Esophagus mucosa (tissue), 1 donor: ENCODE results near the gene TLE3. TPM values are rescaled to one million over a fixed set of nuclear protein-coding genes. Genes with fewer than 3 reads are reported as not detected.
A peak's percentile ranks its signal among the peaks of the same experiment; 100 is the strongest.

Source experiments
- ATAC-seq: fragments of 200-7000 bp; cut with Tn5 transposase; one replicate; pipeline ENCODE4 v1.9.1; 2020
- total RNA-seq: library from RNA; stranded (reverse); gene quantifications from one replicate; pipeline ENCODE4 v1.2.4, GENCODE V29; 2023
- donor health status: DM: yes; HTN: yes; CAD: no.

Gene TLE3
- total RNA-seq, 1 donor from 2014 or later: 46.3 TPM

- ATAC-seq: no peak
Measured at GRCh38 chr15:70061696-70062270, 35.9 kb downstream of the TLE3 start.

GRCh38 chr15:70060993-70061305, 36.8 kb downstream of the TLE3 start:
- no peak for ATAC-seq

DNA sequence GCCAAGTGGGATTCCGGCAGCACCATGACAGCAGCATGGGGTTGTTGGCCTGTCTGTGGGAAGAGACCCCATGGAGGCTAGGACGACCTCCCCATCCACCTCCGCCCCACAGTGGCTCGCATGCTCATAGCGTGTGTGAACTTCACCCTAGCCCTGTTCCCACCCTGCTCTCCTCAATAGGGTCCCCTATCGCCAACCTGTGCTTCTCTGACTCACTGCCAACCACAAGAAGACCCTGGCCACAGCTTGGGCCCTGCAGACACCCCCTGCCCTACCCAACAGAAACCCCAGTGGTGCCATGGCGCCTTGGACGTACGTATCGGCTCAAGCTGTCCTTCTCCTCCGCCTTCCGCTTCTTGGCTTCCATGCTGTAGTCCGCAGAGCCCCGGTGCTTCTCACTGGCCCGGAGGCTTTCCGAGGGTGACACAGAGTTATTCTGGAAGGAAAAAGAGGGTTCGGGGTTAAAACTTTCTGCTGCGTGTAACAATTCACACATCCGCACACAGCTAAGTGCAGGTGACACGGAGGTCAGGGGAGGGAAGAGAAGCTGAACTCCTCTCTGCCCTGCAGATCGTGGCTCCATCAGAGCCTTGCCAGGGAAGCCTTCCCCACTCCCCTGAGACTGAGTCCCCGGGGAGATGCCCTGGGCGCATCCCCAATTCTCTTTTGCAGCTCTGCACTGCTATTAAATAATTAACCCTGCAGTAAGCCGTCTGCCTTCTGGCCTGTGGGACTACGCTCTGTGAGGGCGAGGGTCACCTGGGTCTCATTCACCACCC, 37.3 kb downstream of the TLE3 start:
- no peak for ATAC-seq

- ATAC-seq: no peak
Measured at GRCh38 chr15:70059476-70060213, 38.1 kb downstream of the TLE3 start.

- no peak for ATAC-seq
Measured at GRCh38 chr15:70058642-70059360, 38.9 kb downstream of the TLE3 start.

DNA sequence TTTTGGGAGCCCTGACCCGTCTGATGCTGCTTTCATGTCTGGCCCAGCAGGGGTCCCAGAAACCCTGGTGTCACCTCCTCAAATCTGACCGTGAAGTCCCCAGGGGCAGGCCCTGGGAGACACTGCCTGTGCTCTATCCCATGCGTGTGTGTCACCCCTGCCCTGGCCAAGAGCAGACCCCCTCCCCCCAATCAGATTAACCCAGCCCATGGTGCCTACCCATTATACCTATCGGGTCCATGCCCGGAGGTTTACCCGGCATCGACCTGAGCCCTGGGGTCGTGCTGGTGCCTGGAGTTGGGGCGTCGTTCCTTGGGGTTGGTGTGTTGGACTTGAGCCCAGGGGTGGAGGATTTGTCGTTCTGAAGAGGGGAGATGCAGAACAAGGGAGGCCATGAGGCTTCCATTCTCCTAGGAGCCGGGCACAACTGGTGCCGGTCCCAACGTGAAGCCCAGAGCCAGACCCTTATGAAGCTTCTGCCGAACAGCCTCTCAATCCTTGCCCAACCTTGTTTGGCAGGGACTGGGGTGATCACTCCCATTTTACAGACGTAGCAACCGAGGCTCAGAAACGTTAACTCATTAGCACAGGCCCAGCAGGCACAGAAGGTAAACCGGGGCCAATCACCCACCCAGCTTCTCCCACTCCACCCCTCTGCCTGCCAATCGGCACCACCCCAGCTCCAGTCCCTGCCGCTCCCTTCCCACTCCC, 39.6 kb downstream of the TLE3 start:
- no peak for ATAC-seq

DNA sequence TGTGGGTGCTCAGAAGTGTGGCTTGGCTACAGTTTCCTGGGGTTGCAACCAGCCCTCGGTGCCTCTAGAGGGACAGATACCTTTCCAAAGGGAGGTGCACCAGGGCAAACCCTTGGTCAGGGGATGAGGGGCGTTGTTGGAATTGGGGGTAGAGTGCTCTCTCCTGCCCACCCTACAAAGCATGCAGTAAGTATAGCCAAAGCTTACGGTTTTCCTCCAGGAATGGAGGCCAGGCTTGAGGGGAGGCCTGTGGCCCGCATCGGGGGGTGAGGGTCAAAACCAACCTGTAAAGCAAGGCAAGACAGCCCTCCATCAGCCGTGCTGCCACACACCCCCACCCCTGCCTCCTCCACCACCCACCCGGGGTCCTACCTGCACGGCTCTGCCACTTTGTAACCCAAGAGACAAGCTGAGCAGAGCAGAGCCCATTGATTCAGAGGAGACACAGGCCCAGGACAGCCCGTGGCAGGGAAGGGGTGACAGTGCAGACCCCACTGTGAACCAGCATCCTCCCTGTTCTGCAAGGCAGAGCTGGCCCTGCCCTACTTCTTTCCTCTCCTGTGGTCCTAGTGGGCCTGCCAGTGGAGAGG, 41.5 kb downstream of the TLE3 start:
- no peak for ATAC-seq

- no peak for ATAC-seq
Measured at GRCh38 chr15:70055601-70056051, 42.1 kb downstream of the TLE3 start.

DNA sequence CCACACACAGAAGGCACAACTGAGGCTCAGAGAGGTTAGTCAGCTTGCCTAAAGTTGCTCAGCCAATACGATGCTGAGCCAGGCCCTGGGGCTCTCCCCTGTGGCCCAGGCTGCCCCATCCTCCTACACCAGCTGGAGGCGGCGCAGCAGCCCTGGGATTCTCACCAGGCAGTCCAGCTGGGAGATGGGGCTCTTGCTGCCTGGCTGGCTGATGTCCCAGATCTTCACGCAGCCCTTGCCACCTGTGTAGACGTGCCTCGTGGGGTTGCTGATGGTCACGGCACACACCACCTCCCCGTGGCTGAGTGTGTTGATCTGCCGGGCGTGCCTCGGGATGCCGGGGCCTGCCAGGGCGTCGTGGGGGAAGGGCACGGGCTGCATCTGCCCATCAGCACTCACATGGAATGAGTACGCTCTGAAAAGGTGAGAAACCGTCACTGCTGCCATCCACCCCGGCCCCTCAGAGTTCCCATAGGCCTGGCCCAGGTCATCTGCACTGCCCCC, 42.8 kb downstream of the TLE3 start:
- ATAC-seq: peak; percentile 3

DNA sequence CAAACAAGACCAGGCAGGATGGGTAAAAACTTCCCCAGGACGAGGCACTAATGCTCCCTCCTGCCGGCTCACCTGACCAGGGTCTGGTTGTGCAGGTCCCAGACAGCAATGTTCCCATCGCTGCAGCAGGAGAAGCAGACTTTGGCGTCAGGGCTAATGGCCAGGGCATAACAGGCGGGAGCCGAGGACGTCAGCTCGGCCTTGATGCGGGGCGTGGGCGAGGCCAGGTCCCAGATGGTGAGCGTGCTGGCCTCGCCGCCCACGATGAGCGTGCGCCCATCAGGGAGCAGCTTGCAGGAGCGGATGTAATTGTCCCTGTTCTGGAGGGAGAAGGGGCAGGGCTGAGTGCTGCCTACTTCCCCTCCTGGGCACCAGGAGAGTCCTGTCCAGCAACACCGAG, 43.4 kb downstream of the TLE3 start:
- no peak for ATAC-seq

DNA sequence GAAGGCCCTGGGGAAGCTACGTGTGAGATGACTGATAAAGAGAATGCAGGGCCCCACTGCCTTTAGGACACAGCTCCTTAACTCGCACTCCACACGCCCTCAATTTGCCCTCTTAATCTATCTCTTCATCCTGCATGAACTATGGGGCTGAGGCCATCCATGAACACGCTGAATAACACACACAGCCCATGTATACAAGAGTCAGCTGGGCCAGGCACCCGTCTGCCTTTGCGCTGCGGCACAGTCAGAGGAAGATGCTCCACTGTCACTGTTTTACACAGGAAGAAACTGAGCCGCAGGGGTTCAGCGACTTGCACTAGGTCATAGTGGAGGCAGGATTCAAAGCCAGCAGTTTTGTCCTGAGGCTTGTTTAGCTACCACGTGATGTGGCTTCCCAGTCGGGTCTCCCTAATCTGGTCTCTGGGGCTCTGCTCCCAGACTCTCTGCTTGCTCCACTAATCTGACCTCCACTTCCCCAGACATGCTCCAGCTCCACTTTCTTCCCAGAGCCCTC, 43.9 kb downstream of the TLE3 start:
- ATAC-seq: no peak

- ATAC-seq: no peak
Measured at GRCh38 chr15:70053001-70053715, 44.6 kb downstream of the TLE3 start.

GRCh38 chr15:70051948-70052633, 45.6 kb downstream of the TLE3 start:
- ATAC-seq: no peak

- ATAC-seq: no peak
Measured at GRCh38 chr15:70050970-70051369, 46.7 kb downstream of the TLE3 start.

- no peak for ATAC-seq
Measured at GRCh38 chr15:70050441-70050840, 47.3 kb downstream of the TLE3 start.

GRCh38 chr15:70049701-70050301, 47.9 kb downstream of the TLE3 start:
- no peak for ATAC-seq

DNA sequence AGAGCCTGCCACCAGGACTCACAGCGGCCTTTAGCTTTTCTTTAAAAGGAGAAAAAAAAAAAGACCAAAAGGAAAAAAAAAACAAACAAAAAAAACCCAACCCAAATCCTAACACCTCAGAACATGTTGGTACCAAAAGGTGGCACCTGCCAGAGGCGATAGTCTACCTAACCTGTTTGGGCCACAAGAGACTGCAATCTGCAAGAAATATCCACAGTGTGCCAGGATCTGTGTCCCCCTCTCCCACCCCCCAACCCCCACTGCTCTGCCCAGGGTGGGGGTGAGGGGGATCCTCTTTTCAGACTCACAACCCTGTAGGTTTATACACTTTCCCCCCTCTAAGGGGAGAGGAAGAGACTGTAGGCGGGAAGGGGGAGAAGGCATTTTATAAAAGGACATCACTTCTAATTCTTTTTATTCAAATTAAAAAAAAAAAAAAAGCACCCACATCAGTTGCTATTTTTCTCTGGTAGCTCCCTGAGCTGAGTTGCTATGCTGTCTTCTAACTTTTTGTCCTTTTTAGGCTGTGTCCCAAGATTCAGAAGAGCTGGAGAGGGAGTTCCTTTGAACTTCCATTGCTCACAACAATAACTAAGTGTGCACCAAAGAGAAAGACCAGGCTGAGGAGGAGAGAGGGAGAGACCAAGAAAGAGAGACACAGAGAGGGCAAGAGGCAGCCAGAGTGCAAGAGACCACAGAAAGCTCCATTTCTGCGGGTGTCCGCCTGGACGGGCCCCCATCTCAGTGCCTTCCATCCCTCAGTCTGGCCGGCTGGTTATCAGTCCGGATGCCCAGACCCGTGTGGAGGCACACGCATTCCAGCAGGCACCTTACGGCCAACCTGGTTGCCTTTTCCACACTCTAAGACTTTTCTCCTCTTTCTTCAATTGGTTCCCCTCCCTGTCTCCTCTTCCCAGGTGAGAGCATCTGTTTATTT, 48.9 kb downstream of the TLE3 start:
- ATAC-seq: no peak

- ATAC-seq: no peak
Measured at GRCh38 chr15:70048198-70048565, 49.5 kb downstream of the TLE3 start.
